HG02759 (cell line): ENCODE results near the gene PSENEN.
"Not testable (repeated sequence)": the region's sequence is repeated elsewhere in the genome, so short reads cannot be mapped to it uniquely, and the experiment has no call there.

Source experiments
- ATAC-seq: cut with Tn5 transposase; IDR thresholded peaks from one replicate; pipeline ENCODE4 v1.9.1; 2021; ENCODE audit warnings: mild to moderate bottlenecking, moderate library complexity; ENCODE audit not compliant: unreplicated experiment

Gene PSENEN

GRCh38 chr19:35768082-35768421 is 22.6 kb downstream of the PSENEN start:
- no peak for ATAC-seq

- not testable (repeated sequence) for ATAC-seq
Observed at GRCh38 chr19:35772362-35772761, 26.9 kb downstream of the PSENEN start.

GRCh38 chr19:35773020-35773806 is 27.8 kb downstream of the PSENEN start:
- no peak for ATAC-seq

- ATAC-seq: no peak
Observed at GRCh38 chr19:35774274-35775045, 29.0 kb downstream of the PSENEN start.

- no peak for ATAC-seq
Observed at GRCh38 chr19:35775046-35775297, 29.5 kb downstream of the PSENEN start.

- ATAC-seq: peak; percentile 95
Observed at GRCh38 chr19:35775298-35776101, 30.0 kb downstream of the PSENEN start, which contains the start of gene ARHGAP33. Gene ARHGAP33 (plus strand): TSS chr19:35775564. CDS start chr19:35775659, 95 bp downstream.

GRCh38 chr19:35776102-35776788 is 30.8 kb downstream of the PSENEN start:
- no peak for ATAC-seq

- no peak for ATAC-seq
Observed at GRCh38 chr19:35777086-35777841, 31.8 kb downstream of the PSENEN start.

GRCh38 chr19:35777961-35778360 is 32.5 kb downstream of the PSENEN start:
- ATAC-seq: no peak

- no peak for ATAC-seq
Observed at GRCh38 chr19:35779033-35779432, 33.6 kb downstream of the PSENEN start.

- ATAC-seq: no peak
Observed at GRCh38 chr19:35780058-35780457, 34.6 kb downstream of the PSENEN start.

- ATAC-seq: no peak
Observed at GRCh38 chr19:35780717-35781116, 35.3 kb downstream of the PSENEN start.

- ATAC-seq: no peak
Observed at GRCh38 chr19:35781650-35782049, 36.2 kb downstream of the PSENEN start.

- ATAC-seq: no peak
Observed at GRCh38 chr19:35782589-35782988, 37.1 kb downstream of the PSENEN start.

- no peak for ATAC-seq
Observed at GRCh38 chr19:35783469-35784434, 38.3 kb downstream of the PSENEN start.

GRCh38 chr19:35784503-35785338 is 39.3 kb downstream of the PSENEN start:
- ATAC-seq: no peak

- ATAC-seq: no peak
Observed at GRCh38 chr19:35785339-35785627, 39.8 kb downstream of the PSENEN start.

GRCh38 chr19:35786299-35787160 is 41.1 kb downstream of the PSENEN start:
- no peak for ATAC-seq
